ENCODE measurements around the gene TXNL4B.

DNA sequence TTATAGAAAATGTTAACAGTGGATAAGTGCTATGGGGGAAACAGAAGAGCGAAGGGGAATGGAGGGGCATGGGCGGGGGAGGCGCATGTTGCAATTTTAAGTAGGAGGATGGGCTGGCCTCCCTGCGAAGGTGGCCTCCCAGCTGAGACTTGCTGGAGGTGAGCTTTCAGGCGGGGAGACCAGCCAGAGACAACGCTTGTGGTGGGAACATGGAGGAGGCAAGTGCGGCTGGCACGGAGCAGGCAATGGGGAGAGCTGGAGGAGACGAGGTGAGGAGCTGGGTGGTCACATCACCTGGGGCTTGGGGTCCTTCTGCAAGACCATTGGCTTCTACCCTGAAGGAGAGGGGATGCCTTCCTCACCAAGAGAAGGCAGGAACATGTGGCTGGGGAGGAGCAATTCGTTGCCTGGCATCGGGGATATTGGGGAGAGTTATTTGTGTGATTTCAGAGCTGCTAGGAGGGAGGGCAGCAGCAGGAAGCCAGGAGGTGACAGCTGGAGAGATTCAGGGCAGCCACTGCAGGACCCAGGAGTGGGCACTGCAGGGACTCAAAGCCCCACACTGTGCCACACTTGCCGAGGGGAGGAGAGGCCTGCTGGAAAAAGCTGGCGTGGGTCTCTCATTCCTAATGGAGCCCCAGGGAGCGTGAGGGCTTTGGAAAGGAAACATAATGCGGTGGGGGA lies 44.1 kb upstream of the TXNL4B start:
- no peak for TF ChIP-seq GATA2 (IDR thresholded peaks at IDR 0.05; ENCODE audit: low read depth, low read length)
- no peak for TF ChIP-seq GATA3 (IDR thresholded peaks at IDR 0.05; ENCODE audit: low read depth, low read length)

Data from SH-SY5Y (cell line).